ENCODE measurements around the gene EEF1A2.

GRCh38 chr20:63522981-63523611 is 24.2 kb upstream of the EEF1A2 start:
- TF ChIP-seq, protein P1, sequence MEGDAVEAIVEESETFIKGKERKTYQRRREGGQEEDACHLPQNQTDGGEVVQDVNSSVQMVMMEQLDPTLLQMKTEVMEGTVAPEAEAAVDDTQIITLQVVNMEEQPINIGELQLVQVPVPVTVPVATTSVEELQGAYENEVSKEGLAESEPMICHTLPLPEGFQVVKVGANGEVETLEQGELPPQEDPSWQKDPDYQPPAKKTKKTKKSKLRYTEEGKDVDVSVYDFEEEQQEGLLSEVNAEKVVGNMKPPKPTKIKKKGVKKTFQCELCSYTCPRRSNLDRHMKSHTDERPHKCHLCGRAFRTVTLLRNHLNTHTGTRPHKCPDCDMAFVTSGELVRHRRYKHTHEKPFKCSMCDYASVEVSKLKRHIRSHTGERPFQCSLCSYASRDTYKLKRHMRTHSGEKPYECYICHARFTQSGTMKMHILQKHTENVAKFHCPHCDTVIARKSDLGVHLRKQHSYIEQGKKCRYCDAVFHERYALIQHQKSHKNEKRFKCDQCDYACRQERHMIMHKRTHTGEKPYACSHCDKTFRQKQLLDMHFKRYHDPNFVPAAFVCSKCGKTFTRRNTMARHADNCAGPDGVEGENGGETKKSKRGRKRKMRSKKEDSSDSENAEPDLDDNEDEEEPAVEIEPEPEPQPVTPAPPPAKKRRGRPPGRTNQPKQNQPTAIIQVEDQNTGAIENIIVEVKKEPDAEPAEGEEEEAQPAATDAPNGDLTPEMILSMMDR (IDR thresholded peaks at IDR 0.05) = no peak
- no peak for TF ChIP-seq POLR2A (IDR thresholded peaks at IDR 0.05)
